GM20431 (cell line): ENCODE data around the gene HNF1B.

Source experiments
- in situ Hi-C: fragments of 300-500 bp; cut with MseI, MboI; formaldehyde crosslinking; loops from one replicate; pipeline ENCODE4 v1.15.0; 2020; ENCODE audit warnings: low sequenced_read_pairs; ENCODE audit not compliant: unreplicated experiment

Gene HNF1B, protein sequence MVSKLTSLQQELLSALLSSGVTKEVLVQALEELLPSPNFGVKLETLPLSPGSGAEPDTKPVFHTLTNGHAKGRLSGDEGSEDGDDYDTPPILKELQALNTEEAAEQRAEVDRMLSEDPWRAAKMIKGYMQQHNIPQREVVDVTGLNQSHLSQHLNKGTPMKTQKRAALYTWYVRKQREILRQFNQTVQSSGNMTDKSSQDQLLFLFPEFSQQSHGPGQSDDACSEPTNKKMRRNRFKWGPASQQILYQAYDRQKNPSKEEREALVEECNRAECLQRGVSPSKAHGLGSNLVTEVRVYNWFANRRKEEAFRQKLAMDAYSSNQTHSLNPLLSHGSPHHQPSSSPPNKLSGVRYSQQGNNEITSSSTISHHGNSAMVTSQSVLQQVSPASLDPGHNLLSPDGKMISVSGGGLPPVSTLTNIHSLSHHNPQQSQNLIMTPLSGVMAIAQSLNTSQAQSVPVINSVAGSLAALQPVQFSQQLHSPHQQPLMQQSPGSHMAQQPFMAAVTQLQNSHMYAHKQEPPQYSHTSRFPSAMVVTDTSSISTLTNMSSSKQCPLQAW

GRCh38 chr17:37744961-37745800 lies at the start of gene HNF1B:
HNF1B (minus strand) TSS chr17:37745059; CDS start chr17:37744884, 175 bp downstream.
- in situ Hi-C loops, result no loop called here

DNA sequence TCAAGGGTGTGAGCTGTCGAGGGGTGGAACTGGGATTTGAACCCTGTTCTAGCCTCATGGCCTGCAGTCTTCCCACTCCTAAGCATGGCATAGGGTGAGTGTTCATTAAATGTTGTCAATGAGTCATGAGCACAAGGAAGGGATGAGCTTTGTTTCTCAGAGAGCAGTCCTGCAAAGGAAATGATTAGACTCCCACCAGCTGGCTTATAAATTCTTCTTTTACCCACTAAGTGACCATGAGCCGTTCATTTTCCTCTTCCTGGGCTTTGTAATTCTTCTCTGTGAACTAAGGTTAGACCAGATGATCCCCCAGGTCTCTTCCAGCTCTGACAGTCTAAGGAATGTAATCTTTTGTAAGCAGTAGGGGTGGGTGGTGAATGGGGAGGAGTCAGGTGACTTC lies 47.9 kb upstream of the HNF1B start:
- in situ Hi-C loops, result no loop called here

- in situ Hi-C loops, result no loop called here
Observed at GRCh38 chr17:37791447-37792399, 46.9 kb upstream of the HNF1B start.

GRCh38 chr17:37789771-37790541 lies 45.1 kb upstream of the HNF1B start:
- in situ Hi-C loops, result loop anchor here (10.0 kb wide), 1 partner anchor 85 kb away; no protein-coding TSS in a partner anchor

DNA sequence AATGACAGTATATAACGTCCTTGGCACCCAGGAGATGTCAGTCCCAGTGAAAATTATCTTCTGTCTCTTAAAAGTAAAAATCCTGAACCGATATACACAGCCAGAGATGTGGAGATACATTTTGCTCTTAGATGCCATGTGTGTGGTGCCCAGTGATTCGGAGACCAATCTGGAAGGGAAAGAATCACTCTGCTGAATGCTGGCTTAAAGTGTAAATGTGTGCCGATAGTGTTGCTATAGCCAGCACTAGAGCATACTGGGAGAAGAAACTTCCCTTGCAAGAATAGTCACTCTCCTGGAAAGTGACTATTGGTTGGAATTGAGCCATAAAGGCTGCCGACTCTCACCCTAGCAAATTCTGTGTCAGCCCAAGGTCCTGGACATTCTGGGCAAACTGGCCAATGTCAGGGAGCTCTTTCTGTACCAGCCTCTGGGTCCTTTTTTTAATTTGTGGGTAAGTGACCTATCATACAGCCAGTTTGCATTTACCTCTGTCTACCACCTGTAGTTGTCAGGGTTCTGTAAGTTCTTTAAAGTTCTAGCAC lies 44.2 kb upstream of the HNF1B start:
- in situ Hi-C loops, result loop anchor here (10.0 kb wide), 1 partner anchor 84 kb away; no protein-coding TSS in a partner anchor

DNA sequence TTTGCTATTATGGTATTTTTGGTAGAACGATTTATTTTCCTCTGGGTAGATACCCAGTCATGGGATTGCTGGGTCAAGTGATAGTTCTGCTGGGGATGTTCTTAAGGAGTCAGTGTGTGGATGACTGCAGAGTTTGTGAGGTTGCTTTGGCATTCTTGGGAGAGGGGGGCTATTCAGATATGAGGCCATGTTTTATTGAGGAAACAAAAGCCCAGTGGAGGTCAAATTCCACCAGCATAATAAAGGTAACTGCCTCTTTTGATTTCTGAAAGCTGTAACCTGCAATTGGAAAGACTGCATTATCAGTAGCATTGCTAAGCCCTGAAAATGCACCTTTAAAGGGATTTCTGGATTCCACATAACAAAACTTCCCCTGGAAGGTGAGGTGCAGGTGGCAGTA lies 43.7 kb upstream of the HNF1B start:
- in situ Hi-C loops, result loop anchor here (10.0 kb wide), 1 partner anchor 84 kb away; no protein-coding TSS in a partner anchor

DNA sequence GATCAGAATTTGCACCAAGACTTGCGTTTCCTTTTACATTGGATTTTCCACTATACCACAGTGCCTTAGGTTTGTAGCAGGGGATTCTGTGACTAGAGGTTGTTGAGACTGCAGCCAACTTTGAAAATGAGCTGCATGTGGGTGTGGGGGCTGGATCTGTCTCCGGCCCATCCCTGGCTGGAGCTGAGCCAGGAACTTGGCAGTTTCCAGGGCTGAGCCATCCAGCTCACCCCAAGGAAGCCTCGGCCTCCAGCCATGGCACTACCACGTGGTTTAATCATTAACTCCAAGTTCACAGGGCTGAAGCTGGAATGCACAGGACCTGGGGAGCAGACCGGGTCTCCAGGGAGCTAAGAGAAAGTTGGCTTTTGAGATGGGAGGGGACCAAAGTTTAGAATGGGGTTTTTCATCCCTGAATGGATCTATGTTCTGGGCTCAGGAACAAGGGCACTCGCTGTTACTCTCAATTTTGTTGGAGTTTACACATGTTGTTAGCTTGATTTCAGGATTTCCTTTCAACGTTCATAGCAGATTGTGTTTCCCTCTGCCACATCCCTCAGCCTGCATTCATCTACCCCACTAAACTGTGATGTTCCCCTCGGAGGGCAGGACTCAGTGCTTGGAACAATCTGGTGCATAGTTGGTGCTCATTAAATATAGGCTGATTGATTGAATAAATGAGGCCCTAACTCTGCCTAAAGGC lies 42.3 kb upstream of the HNF1B start:
- in situ Hi-C loops, result loop anchor here (10.0 kb wide), 1 partner anchor 82 kb away; no protein-coding TSS in a partner anchor

DNA sequence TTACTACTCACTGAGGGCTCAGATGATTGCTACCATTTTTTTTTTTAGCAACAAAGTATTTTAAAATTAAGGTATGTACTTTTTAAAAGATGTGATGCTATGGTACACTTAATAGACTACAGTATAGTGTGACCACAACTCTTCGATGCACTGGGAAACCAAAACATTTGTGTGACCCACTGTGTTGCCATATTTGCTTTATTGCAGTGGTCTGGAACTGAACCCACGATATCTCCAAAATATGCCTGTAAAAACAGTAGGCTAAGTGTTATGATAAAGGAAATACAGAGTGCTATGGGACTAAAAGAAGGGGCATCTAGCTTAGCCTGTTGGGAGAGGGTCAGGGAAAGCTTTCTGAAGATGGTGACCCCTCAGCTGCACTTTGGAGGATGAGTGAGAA lies 41.6 kb upstream of the HNF1B start:
- in situ Hi-C loops, result loop anchor here (10.0 kb wide), 1 partner anchor 82 kb away; no protein-coding TSS in a partner anchor

GRCh38 chr17:37782460-37782859 lies 37.6 kb upstream of the HNF1B start:
- in situ Hi-C loops, result loop anchor here (10.0 kb wide), 1 partner anchor 78 kb away; no protein-coding TSS in a partner anchor

DNA sequence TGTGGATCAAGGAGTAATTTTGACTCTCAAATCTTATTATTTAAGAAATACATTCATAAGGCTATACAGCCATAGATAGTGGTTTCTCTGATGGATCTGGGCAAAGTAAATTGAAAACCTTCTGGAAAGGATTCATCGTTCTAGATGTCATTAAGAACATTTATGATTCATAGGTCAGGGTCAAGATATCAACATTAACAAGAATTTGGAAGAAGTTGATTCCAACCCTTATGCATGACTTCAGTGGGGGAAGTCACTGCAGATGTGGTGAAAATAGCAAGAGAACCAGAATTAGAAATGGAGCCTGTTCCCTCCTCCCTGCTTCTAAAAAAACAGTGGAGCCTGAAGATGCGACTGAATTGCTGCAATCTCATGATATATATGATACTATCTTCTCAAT lies 36.6 kb upstream of the HNF1B start:
- in situ Hi-C loops, result loop anchor here (10.0 kb wide), 1 partner anchor 77 kb away; no protein-coding TSS in a partner anchor

- in situ Hi-C loops, result no loop called here
Observed at GRCh38 chr17:37779554-37779953, 34.7 kb upstream of the HNF1B start.

- in situ Hi-C loops, result no loop called here
Observed at GRCh38 chr17:37774504-37774903, 29.6 kb upstream of the HNF1B start.

GRCh38 chr17:37772982-37773381 lies 28.1 kb upstream of the HNF1B start:
- in situ Hi-C loops, result no loop called here

DNA sequence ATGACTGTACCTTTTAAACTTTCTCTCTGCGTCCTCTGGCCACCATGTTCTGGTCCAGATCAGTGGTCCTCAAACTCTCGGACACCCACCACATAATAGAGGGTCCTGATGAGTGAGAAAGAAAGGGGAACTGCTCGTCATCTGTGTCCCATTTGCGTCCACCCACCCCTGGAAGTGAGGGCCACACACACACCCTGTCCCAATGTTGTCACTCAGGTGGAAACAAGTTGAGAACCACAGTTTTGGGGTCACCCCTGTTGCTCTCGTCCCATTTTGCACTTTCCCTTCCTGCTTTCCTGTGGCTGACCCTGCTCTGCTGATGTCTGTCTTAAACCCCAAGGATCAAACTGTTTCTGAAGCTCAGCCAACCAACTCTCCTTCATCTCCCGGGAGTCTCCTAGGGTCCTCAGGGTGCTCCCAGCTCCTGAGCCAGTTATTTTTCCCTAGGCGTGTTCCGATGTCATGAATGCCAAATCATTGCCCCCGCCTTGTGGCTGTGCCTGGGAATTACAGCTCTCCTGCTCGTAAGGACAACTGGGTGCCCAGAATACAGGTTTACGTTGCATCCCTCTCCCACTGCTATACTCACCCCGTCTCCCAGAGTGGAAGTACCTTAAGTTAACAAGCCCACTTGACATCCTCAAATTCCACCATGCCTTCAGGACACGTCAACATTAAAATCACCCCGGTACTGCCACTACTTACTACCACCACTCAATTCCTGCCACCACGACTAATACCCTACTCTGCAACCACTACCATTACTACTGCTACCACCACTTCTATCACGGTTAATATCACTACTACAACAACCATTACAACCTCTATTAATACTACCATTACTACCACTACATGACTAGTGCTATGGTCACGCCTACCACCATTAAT lies 26.0 kb upstream of the HNF1B start:
- in situ Hi-C loops, result no loop called here

DNA sequence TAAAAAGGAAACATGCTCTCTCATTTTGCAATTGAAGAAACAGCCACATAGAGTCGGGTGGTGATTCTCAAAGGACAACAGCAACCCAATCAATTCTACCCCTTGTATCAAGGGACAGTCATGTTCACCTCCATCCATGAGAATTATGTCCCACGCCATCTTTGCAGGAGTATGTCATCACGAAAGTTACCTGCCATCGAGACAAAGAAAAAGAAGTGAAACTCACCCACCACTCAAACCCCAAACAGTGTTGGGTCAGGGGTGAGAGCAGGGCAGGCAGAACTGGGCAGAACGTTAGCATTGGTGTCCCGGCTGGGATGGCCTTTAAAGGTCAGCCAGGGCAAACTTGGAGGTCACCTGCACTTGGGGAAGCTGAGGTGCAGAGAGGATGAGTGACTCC lies 24.2 kb upstream of the HNF1B start:
- in situ Hi-C loops, result no loop called here

DNA sequence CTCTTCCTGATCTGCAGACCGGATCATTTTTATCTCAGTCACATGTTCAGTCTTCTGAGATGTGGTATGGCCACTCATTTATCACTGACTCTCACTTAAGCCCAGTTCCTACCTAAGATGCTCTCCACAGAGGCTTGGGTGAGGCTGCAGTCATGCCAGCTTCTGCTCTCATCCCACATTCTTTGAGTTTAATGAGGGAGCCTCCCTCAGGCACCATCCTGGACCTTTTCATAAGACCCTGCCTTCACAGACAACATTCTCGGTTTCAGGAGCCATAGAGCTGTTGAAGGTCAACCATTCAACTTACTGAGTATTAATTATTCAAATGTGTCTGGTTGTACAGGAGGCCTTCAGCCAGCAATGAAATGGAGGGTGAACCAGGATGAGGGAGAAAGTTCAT lies 23.6 kb upstream of the HNF1B start:
- in situ Hi-C loops, result no loop called here

GRCh38 chr17:37766971-37767370 lies 22.1 kb upstream of the HNF1B start:
- in situ Hi-C loops, result no loop called here
